OCI-LY3 (cell line): Measurements from ENCODE around the gene SENP3.

Experiments used
- EZH2phosphoT487 ChIP-seq: fragments of 200-600 bp; shearing (Covaris generic); IDR thresholded peaks from 2 replicates; pipeline ENCODE4 v1.6.1; 2018; ENCODE audit warnings: antibody characterized with exemption, mixed run types, low read depth
- TF ChIP-seq, protein P1 (sequence below): fragments of 200-600, 300-600 bp; sonication (generic); IDR thresholded peaks from 2 replicates; pipeline ENCODE4 v1.5.1; 2014; ENCODE audit warnings: antibody characterized with exemption, low read length, low read depth

GRCh38 chr17:7618608-7619007, 56.9 kb downstream of the SENP3 start:
- TF ChIP-seq, protein P1, sequence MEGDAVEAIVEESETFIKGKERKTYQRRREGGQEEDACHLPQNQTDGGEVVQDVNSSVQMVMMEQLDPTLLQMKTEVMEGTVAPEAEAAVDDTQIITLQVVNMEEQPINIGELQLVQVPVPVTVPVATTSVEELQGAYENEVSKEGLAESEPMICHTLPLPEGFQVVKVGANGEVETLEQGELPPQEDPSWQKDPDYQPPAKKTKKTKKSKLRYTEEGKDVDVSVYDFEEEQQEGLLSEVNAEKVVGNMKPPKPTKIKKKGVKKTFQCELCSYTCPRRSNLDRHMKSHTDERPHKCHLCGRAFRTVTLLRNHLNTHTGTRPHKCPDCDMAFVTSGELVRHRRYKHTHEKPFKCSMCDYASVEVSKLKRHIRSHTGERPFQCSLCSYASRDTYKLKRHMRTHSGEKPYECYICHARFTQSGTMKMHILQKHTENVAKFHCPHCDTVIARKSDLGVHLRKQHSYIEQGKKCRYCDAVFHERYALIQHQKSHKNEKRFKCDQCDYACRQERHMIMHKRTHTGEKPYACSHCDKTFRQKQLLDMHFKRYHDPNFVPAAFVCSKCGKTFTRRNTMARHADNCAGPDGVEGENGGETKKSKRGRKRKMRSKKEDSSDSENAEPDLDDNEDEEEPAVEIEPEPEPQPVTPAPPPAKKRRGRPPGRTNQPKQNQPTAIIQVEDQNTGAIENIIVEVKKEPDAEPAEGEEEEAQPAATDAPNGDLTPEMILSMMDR = no peak
- no peak for TF ChIP-seq EZH2phosphoT487
